Measurements from ENCODE around the gene RFTN1.

DNA sequence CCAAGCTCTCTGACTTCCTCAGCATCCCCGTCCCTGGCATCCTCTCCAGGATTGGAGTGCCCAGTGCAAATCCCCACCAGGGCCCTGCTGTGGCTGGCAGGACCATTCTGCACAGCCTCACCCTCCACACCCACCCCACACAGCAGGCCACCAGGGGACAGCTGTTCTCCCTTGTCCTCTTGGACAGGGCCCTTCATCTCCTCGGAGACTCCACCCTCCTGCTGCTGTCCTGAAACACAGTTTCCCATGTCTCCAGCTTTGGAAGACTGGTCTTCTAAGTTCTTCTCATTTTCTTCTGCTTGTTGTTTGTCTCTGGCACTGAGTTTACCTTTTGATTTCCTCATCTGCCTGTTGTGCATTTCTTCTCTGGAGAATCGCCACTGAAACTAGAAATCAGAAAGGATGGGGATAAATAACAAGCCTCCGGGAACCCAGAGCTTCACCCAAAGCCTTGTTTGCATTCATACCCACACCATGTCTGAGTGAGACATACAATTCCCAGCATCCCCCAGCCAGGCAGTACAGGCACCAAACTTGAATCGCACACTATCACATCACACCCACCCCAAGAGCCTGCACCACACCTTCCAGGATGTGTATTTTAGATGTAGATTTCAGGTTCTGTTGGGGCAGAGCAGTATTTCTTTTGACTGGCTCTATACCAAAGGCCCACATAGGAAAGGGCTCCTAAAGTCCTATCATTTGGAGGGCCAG is 196.5 kb downstream of the RFTN1 start:
- TF ChIP-seq SP1 (IDR thresholded peaks at IDR 0.05) = no peak
- TF ChIP-seq LEF1 (IDR thresholded peaks at IDR 0.05; ENCODE audit: borderline replicate concordance) = no peak
- TF ChIP-seq TARDBP (IDR thresholded peaks at IDR 0.05) = no peak
- no peak for TF ChIP-seq HDGF (IDR thresholded peaks at IDR 0.05; ENCODE audit: borderline replicate concordance)
- no peak for TF ChIP-seq ZNF384 (IDR thresholded peaks at IDR 0.05)

All from HEK293T (cell line).